SK-N-MC (cell line): ENCODE data around the gene NRXN3.

Source experiments
- EZH2 ChIP-seq: fragments of 200-600 bp; sonication (generic); IDR thresholded peaks from one replicate; pipeline ENCODE4 v1.6.1; 2017; ENCODE audit warnings: antibody characterized with exemption
- POLR2AphosphoS5 ChIP-seq: IDR thresholded peaks from 2 replicates; pipeline ENCODE4 v1.6.1; 2012; ENCODE audit warnings: mild to moderate bottlenecking, low read depth, low read length, borderline replicate concordance

DNA sequence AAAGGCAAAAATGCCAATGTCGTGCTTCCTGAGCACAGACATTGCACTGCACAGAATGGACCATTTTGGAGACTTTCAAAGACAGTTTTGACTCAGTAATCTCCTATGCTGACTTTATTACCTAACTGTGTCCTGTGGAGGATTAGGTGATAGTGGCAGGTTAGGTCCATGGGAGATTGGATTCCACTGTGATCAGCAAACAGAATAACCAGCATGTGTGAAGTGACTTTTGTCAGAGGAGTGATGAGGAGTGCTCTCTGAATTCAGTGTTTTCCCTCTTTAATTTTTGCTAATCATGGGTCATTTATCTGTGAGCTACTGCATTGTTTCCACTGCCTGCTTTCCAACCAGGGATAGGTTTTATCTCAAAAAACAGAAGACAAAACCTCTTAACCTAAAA lies 1378.7 kb downstream of the NRXN3 start:
- no peak for TF ChIP-seq EZH2
- TF ChIP-seq POLR2AphosphoS5: no peak
